LNCAP (cell line): ENCODE results near the gene LHPP.

Source experiments
- TF ChIP-seq, protein P1 (sequence below): fragments of 450-650 bp; IDR thresholded peaks from 2 replicates; pipeline ENCODE4 v1.5.1; 2017; ENCODE audit warnings: mild to moderate bottlenecking

The LHPP gene

DNA sequence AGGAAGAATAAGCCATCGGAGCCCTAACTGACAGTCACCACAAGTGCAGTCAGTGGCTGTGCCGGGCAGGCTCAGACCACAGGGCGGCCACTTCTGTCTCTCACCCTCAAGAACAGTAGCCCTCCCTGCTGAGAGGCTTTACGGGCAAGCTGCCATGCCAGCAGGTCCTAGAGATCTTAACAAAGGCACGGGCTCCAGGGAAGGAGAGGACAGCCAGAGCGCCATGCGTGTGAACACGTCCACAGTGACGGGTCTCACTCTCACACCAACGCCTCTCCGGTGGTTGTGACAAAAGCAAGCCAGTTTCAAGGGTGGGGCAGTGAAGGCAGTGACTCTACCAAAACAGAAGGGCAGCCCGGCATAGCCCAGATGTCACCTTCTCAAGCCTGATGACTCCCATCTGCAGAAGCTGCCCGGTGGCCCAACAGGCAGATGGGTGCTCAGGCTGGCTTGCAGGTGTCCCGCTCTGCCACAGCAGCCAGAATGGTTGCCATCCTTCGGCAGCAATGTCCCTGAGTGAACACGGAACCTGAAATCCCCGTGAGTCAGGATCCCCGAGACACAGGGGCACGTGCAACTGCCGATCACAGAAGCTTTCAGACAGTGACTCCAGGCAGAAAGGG lies 180.6 kb downstream of the LHPP start:
- TF ChIP-seq, protein P1, sequence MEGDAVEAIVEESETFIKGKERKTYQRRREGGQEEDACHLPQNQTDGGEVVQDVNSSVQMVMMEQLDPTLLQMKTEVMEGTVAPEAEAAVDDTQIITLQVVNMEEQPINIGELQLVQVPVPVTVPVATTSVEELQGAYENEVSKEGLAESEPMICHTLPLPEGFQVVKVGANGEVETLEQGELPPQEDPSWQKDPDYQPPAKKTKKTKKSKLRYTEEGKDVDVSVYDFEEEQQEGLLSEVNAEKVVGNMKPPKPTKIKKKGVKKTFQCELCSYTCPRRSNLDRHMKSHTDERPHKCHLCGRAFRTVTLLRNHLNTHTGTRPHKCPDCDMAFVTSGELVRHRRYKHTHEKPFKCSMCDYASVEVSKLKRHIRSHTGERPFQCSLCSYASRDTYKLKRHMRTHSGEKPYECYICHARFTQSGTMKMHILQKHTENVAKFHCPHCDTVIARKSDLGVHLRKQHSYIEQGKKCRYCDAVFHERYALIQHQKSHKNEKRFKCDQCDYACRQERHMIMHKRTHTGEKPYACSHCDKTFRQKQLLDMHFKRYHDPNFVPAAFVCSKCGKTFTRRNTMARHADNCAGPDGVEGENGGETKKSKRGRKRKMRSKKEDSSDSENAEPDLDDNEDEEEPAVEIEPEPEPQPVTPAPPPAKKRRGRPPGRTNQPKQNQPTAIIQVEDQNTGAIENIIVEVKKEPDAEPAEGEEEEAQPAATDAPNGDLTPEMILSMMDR: no peak

DNA sequence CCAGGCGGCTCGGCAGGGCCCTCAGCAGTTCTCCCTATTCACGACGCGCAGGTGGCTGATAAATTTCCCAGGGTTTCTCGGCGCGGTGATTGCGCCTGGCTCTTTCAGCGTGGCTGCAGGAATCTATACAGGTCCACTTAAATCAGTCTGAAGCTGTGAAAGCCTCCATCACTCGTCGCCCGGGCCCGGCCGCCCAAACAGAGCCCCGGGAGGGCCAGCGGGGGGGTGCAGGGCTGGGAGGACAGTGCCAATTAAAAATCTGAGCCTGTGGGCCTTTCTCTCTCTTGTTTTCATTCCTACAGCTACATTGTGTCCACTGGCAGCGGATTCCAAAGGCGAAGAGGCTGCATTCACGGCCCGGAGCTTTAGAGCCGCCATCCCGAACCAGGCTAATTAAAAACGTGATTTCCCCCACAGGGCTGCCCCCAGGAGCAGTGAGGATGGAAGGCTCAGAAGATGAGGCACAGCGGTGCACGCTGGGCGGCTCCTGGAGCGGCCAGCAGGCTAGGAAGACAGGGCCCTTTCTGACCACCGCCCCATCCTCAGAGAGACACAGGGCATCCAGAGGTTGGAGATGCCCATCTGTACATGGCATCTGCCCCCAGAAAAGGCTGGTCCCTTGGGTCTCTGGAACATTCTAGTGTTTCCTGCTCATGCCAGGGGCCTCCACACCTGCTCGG lies 181.8 kb downstream of the LHPP start:
- TF ChIP-seq, protein P1: no peak

DNA sequence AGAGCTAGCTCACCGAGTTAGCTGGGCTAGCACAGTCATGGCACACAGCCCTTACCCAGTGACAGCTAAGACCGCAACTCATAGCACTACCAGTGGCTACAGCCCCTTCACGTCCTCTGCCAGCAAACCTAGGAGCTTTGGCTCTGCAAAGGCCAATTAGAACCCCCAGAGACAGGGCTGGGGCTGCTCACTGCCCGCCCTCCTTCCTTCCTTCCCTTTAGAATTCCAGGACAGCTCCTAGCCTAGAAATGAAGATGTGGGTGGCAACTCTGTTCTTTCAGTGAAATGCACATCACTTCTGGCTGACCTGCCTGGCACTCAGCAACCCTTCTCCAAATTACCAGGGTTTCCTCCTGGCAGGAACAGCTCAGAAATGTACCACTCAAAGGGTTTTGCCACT lies 182.6 kb downstream of the LHPP start:
- TF ChIP-seq, protein P1: no peak

DNA sequence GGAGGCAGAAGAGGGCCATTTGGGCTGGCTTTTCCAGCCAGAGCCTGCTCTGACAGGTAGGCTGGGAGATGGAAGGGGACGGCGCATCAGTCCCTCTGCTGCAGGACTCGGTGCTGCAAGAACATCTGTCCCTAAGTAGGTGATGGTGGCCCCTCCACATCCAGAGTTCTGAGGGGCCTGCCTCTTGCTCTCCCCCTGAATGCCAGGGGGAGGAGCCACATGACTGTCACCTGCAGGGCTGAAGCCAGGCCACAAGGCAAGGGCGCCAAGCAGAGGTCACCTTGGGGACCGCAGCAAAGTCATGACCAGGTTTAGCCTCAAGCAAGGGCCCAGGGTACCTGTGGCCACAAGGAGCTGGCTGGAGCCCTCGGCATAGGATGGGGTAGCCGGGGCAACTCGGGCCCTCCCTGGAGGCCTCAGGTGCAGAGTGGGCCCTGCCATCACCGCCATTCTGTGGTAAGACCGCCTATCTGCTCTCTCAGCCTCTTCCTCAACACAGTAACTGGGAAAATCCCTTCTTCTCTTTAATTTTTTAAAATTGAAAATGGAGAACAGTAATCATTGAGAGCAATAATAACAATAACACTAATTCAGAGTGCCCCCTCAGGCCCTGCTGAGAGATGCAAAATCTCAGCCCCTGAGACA lies 183.3 kb downstream of the LHPP start:
- TF ChIP-seq, protein P1: no peak

DNA sequence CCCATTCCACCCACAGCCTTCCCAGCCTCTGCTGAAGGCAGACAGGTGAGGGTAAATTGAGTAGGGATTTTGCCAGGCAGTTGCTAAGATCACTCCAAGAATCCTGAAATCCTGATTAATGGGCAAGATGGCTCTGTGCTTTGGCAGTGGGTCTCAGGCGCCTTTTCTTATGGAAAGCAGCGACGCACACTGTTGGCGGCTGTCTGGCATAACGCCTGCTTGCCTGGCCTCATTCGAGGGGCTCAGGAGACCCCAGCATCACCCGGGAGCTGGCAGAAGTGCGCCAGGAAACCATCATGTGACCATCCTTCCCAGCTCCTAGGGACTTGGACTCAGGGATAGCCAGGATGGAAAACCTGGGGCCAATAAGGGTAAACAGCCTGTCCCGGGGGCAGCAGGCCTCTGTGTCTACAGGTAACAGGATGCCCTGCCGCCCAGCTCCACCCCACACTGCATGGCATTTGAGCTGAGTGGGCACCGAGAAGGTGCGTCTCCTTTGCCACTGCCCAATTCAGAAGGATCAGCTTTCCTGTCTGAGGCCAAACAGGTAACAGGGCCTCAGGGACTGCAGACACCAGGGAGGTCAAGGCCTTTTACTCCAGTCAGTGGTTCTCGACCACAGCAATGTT lies 184.0 kb downstream of the LHPP start:
- TF ChIP-seq, protein P1: no peak

DNA sequence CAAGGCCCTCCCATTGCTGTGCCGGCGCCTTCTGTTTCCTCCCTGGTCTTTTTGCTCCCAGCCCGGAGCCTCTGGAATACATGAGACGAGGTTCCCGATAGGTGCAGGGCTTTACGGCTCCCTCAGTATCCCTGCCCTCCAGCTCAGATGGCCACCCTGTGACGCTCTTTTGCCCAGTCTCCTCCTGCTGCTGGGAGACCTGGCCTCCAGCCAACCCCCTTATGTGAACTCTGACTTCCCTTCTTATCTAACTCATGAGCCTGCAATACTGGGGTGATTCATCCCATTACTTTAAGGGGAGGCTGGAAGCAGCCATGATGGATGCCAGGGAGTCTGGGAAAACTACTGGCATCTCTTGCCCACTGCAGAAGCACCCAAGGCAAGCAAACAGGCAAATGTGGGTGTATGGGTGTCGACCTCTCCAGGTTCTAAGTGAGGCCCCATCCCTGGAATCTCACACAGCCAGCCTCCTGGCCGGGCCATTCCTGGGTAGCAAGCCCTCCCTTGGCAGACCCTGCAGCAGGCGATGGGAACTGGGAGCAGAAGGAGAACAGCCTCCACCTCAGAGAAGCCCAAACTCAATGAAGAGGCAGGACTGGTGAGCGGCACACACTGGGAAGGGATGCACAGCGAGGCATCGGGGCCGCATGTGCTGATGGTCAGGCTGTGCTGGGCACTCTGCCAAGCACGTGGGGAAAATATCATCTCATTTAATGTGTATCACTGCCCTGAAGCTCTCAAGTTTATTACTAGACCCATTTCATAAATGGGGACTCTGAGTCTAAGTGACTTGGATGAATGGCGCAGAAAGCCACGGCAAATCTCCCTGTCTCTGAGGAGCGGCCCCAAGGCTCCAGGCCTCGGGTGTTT lies 185.1 kb downstream of the LHPP start:
- TF ChIP-seq, protein P1: no peak
